IMR-90 (cell line): ENCODE results near the gene PCK1.

Source experiments
- CHD1 ChIP-seq: IDR thresholded peaks from 2 replicates; pipeline ENCODE4 v1.6.1; 2012; ENCODE audit warnings: low read depth, low read length, improper control_type of control experiment
- MAFK ChIP-seq: IDR thresholded peaks from 2 replicates; pipeline ENCODE4 v1.6.1; 2012; ENCODE audit warnings: low read depth, low read length, improper control_type of control experiment
- MXI1 ChIP-seq: IDR thresholded peaks from 2 replicates; pipeline ENCODE4 v1.6.1; 2012; ENCODE audit warnings: low read depth, mild to moderate bottlenecking, low read length, moderate library complexity, borderline replicate concordance
- POLR2A ChIP-seq: IDR thresholded peaks from 2 replicates; pipeline ENCODE4 v1.6.1; 2012; ENCODE audit warnings: mild to moderate bottlenecking, low read depth, low read length
- RAD21 ChIP-seq: IDR thresholded peaks from 2 replicates; pipeline ENCODE4 v1.6.1; 2012; ENCODE audit warnings: low read length, improper control_type of control experiment
- RCOR1 ChIP-seq: IDR thresholded peaks from 2 replicates; pipeline ENCODE4 v1.6.1; 2012; ENCODE audit warnings: mild to moderate bottlenecking, low read length, improper control_type of control experiment; ENCODE audit not compliant: insufficient replicate concordance
- RFX5 ChIP-seq: IDR thresholded peaks from 2 replicates; pipeline ENCODE4 v1.8.0; 2012; ENCODE audit warnings: low read depth, mild to moderate bottlenecking, low read length, moderate library complexity
- SMC3 ChIP-seq: fragments of 150-350 bp; IDR thresholded peaks from 2 replicates; pipeline ENCODE4 v1.6.1; 2016; ENCODE audit warnings: low read depth, mild to moderate bottlenecking, antibody characterized with exemption, low read length, moderate library complexity
- TF ChIP-seq, protein P1 (sequence below): conservative IDR thresholded peaks from 2 replicates; pipeline ENCODE4 v1.5.1; 2012; ENCODE audit warnings: mild to moderate bottlenecking, low read depth, low read length, improper control_type of control experiment

DNA sequence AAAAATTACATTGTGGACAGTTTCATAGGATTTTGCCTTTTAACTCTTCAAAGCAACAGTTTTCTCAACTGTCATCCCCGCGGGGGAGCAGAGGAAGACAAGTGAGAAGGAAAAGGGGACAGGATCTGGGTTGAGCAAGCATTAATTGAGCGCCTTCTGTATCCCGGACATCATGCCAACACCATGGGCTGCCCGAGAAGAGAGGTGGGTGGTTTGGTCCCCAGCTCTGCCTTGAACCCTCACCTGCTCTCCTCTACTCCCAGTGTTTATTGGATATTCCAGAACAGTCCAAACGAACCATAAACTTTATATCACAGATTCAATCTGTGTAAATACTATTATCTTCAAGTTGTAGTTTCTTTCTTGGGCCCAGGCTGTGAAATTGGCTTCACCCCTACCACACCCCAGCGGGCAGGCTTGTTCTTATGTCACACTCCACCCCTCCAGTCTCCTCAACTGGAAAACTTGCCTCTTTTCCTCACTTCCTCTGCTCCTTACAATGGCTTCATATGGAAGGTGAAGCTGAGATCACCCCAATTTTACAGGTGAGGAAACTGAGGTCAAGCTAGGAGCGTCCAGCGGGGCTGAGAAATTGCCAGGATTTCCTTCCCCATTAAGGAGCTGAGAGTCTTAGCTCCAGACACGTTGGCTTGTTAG, 6.0 kb downstream of the PCK1 start:
- TF ChIP-seq, protein P1, sequence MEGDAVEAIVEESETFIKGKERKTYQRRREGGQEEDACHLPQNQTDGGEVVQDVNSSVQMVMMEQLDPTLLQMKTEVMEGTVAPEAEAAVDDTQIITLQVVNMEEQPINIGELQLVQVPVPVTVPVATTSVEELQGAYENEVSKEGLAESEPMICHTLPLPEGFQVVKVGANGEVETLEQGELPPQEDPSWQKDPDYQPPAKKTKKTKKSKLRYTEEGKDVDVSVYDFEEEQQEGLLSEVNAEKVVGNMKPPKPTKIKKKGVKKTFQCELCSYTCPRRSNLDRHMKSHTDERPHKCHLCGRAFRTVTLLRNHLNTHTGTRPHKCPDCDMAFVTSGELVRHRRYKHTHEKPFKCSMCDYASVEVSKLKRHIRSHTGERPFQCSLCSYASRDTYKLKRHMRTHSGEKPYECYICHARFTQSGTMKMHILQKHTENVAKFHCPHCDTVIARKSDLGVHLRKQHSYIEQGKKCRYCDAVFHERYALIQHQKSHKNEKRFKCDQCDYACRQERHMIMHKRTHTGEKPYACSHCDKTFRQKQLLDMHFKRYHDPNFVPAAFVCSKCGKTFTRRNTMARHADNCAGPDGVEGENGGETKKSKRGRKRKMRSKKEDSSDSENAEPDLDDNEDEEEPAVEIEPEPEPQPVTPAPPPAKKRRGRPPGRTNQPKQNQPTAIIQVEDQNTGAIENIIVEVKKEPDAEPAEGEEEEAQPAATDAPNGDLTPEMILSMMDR = no peak
- TF ChIP-seq RCOR1 (no peak), MXI1 (no peak), MAFK (no peak), POLR2A (no peak), CHD1 (no peak), RAD21 (no peak), SMC3 (no peak), RFX5 (no peak)
